KOPT-K1 (cell line): Measurements from ENCODE around the gene ASTN2.

ENCODE experiments used
- H3K27ac ChIP-seq: fragments of 200-600 bp; sonication (generic); 2 replicates; pipeline ENCODE4 v1.5.1; 2016; ENCODE audit warnings: antibody characterized with exemption, mild to moderate bottlenecking, low read depth, low read length; ENCODE audit not compliant: poor library complexity, severe bottlenecking
- H3K36me3 ChIP-seq: fragments of 200-600 bp; sonication (generic); 2 replicates; pipeline ENCODE4 v1.5.1; 2017; ENCODE audit warnings: antibody characterized with exemption, mild to moderate bottlenecking, low read length, moderate library complexity; ENCODE audit not compliant: insufficient read depth
- H3K9me3 ChIP-seq: fragments of 200-600 bp; sonication (generic); 2 replicates; pipeline ENCODE4 v1.5.1; 2017; ENCODE audit warnings: antibody characterized with exemption, low read length, mild to moderate bottlenecking; ENCODE audit not compliant: insufficient read depth, poor library complexity, severe bottlenecking

ASTN2 gene

DNA sequence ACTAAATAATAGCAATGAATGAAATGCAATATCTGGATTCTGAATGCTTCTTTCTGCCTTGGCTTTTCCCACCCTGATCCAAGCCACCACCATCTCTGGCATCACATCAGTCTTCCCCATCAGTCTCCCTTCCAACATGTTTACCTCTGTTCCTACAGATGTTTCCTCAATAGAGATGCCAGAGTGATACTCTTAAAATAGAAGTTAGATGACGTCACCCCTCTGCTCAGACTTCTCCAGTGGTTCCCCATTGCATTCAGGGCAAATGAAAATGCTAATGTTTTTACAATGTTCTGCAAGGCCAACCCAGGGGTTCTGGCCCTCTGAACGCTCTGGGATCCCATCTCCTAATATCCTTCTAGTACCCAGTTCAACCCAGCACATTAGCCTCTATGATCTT, 422.0 kb downstream of the ASTN2 start:
- H3K27ac ChIP-seq = no peak overlapping the region
- no peaks in the 10 kb centered on the region for H3K36me3 ChIP-seq
- H3K9me3 ChIP-seq = no peaks in the 10 kb centered on the region

DNA sequence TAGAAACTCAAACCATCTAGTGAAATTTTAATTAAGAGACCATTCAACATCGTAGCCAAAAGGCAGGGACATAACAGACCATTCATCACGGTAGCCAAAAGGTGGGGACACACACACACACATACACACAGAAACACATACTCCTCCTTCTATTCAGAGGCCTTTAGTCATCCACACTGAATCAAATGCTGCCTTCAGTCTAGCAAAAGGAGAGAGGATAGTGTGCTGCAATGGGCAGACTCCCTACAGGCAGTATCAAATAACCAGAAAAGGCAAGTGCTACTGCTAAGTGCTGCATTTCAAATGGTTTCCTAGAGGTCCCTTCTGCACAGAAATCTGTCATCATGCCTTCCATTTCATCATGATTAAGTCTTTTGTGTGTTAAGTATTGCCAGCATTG, 423.8 kb downstream of the ASTN2 start:
- Histone ChIP-seq H3K9me3 (no peaks in the 10 kb centered on the region), H3K27ac (no peak overlapping the region), H3K36me3 (no peaks in the 10 kb centered on the region)

DNA sequence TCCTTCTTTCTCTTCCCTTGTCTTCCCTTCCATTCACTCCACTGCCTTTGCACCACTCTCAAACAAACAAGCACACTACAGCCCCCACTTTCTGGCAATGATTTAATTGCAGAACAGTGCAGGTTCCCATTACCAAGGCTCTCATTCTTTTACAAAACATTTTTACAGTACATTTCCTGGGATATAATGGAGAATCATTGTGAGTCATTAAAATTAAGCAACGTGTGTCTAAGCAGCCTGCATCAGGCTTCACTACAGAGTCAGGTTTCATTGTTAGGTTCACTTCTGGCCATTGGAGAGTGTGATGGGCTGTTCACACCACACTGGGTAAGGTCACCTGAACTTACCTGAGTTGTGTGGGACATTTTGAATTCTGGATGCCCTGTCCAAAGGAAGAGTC, 424.3 kb downstream of the ASTN2 start:
- Histone ChIP-seq H3K9me3 (no peaks in the 10 kb centered on the region), H3K27ac (no peak overlapping the region), H3K36me3 (no peaks in the 10 kb centered on the region)

DNA sequence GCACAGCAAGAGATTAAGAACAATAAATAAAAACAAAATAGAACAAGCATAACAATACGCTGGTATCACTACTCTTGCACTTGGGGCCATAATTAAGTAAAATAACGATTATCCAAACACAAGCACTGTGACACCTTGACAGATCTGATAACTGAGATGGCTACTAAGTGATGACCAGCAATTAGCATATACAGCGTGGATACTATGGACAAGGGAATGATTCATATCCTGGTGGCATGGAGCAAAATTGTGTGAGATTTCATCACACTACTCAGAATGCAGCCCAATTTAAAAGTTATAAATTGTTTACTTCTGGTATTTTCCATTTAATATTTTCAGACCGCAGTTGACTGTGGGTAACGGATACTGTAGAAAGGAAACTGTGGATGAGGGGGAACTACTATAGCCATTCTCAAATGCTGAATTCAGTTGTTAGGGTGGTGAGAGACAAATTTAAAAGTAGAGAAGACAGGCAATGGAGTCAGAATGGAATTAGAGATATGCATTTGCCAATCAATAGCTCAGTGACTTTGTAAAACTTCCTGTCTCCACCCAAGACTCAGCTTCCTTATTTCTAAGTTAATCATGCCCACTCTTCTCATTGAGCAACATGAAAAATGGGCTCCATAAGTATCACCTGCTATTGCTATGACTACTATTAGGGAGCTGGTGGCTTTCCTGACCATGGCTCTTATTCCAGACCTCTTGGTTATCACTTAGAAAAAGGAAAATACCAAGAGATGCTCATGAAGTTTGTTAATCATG, 427.0 kb downstream of the ASTN2 start:
- Histone ChIP-seq H3K27ac (no peak overlapping the region), H3K36me3 (no peaks in the 10 kb centered on the region), H3K9me3 (no peaks in the 10 kb centered on the region)

DNA sequence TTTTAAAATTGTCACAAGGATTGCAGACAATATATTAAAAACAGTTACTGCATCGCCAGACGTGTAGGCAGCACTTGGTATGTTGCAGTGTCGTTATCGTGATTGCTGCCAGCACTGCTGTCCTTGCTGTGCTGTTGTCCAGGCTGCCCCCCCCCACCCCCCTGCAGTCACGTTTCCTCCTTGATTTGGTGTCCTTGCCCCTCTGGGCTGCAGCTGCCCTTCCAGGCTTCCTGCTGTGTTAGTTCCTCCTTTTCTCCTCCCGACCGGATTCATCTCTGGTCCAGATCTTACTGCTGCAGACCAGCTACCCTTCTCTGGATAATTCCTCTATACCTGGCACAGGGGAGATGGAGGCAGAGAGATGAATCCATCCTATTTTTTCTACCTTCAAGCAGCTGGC, 428.8 kb downstream of the ASTN2 start:
- Histone ChIP-seq H3K36me3 (no peaks in the 10 kb centered on the region), H3K9me3 (no peaks in the 10 kb centered on the region), H3K27ac (no peak overlapping the region)

DNA sequence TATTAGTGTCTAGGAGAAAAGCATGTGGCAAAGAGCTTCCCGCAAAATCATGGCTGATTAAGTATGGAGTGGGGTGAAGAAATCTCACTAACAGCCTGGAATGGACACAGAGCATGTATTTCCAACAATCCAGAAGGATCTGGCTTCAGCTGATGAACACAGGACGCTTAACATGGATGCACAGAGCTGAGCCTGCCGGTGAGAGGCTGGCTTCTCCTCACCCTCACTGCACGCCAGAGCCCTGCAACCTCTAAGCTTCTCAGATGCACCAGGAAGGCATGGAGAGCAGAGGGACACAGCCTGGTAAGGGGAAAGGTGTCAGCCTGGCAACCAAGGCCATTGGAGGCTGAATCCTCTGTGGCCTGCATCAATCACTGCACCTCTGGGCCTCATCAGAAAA, 429.3 kb downstream of the ASTN2 start:
- H3K36me3 ChIP-seq = no peaks in the 10 kb centered on the region
- H3K9me3 ChIP-seq = no peaks in the 10 kb centered on the region
- H3K27ac ChIP-seq = no peak overlapping the region

DNA sequence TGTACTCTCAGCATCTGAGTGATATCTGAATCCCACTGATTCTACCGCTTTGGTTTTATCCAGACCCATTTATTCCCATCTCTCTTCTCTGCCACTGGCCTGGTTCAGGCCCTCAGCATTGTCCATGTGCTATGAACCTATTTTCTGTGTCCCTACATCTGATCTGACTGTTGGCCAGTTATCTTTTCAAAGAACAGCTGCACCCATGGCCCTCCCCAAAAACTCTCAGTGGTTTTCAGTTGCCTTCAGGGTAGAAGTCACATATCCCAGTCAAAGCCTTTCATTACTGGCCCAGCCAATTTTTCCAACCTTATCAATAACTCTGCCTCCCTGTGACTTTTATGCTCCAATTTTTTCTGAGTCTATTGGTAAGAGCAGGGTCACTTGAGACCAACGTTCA, 430.7 kb downstream of the ASTN2 start:
- Histone ChIP-seq H3K36me3 (no peaks in the 10 kb centered on the region), H3K9me3 (no peaks in the 10 kb centered on the region), H3K27ac (no peak overlapping the region)

DNA sequence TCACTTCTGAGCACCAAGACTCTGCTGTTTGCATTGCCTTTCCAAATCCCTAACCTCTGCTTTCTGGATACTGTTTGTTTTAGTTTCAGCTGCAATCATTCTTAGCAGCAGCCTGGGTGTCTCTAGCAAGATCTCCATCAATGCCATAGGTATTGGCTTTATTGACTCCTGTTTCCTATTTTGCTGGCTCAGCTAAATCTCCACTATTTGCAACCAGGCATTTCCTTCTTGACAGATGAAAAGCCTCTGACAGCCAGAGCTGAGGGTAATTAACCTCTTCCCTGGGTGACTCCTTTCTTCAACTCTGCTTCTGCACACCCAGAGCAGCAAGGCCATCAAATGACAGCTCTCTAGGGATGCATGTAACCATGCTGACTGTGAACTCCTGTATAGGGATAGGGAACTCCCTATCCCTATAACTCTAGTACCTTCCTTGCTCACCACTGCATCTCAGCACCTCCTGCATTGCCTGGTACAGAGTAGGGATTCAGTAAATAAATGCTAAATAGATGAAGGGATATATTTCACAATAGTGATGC, 434.2 kb downstream of the ASTN2 start:
- H3K36me3 ChIP-seq = no peaks in the 10 kb centered on the region
- no peaks in the 10 kb centered on the region for H3K9me3 ChIP-seq
- no peak overlapping the region for H3K27ac ChIP-seq

DNA sequence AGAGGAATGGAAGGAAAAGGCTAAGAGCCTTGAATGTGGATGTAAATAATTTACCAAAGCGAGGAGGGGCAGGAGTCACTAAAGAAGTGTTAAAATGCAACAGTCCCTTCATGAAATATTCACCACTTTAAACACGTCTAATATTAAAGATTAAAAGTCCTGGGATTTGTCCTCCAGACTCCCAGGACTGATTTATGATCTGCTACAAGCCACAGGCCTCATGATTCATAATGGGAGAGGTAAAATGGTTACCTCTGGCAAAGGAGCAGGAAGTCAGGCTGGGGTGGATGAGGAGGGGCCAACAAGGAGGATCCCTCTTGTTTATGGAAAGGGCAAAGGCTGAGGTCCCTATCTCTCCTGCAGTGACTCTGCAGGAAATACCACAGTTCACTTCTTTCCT, 435.4 kb downstream of the ASTN2 start:
- Histone ChIP-seq H3K9me3 (no peaks in the 10 kb centered on the region), H3K36me3 (no peaks in the 10 kb centered on the region), H3K27ac (no peak overlapping the region)

DNA sequence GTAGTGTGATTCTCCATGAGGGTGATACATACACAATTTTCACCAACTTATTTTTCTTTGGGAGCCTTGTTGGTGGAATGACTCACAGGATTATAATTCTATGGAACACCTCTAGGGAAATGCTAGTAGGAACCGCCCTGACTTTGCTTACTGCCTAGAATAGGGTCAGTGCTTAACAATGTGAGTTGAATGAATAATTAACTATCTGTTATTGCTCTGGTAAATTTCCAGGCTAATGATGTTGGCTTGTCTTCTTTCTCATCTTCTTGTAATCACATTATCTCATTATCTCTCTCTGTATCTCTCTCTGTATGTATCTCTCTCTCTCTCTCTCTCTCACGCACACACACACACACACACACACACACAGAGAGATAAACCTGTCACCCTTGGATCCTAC, 436.7 kb downstream of the ASTN2 start:
- H3K9me3 ChIP-seq = no peaks in the 10 kb centered on the region
- no peak overlapping the region for H3K27ac ChIP-seq
- no peaks in the 10 kb centered on the region for H3K36me3 ChIP-seq

DNA sequence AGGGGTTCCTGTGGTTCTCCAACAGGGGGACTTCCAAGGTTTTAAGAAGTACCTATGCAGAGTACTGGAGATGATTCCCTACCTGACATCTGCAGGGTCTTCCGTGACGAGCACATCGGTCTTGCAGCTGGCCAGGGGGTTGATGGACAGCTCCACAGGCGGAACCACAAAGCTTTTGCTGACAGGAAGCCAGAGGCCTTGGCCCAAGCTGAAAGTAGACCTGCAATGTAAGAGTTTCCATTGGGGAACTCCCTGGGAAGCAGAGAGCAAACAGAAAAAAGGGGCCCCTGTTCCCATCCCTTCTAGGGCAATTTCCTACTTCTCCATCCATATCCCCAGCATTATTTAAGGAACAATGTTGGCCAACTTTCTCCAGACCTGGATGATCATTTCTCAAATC, 439.7 kb downstream of the ASTN2 start:
- H3K27ac ChIP-seq = no peak overlapping the region
- H3K36me3 ChIP-seq = no peaks in the 10 kb centered on the region

DNA sequence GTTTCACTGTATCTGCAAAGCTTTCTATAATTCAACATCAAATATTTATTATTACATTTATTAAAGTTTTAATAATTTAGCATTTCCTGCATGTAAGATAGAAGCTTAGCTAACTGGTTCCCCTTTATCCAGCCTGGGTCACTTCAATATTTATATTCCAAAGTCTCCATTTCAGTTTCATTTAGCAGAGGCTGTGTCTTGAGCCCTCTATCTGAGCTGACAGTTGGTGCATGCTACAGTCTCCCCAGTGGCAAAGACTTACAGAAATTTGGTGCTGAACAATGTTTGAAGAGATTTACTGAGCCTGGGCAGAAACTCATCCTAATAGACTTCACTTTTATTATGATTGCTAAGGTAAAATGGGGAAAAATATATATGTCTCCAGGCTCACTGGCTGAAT, 448.7 kb downstream of the ASTN2 start:
- Histone ChIP-seq H3K9me3 (no peaks in the 10 kb centered on the region), H3K36me3 (no peaks in the 10 kb centered on the region), H3K27ac (no peak overlapping the region)

More for the DNA sequence above, 439.7 kb downstream of the ASTN2 start:
- no peaks in the 10 kb centered on the region for H3K9me3 ChIP-seq

DNA sequence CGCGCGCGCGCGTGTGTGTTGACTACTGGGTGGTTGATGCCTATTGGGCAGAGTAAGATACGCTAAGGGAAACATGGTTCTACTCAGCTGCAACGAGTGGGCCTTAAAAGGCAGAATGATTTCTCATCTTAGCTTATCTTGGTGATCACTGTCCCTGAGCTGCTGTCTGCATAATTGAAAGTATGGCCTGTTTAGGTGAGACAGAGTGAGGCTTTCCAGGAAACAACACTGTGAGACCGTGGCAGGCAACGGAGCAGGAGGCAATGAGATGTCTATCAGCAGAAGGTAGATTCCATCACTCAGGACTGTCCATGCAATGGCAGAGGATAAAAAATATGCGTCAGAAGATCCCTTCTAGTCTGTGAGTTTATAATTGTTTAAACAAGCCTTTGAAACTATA, 450.6 kb downstream of the ASTN2 start:
- H3K36me3 ChIP-seq = no peaks in the 10 kb centered on the region
- no peaks in the 10 kb centered on the region for H3K9me3 ChIP-seq
- no peak overlapping the region for H3K27ac ChIP-seq

DNA sequence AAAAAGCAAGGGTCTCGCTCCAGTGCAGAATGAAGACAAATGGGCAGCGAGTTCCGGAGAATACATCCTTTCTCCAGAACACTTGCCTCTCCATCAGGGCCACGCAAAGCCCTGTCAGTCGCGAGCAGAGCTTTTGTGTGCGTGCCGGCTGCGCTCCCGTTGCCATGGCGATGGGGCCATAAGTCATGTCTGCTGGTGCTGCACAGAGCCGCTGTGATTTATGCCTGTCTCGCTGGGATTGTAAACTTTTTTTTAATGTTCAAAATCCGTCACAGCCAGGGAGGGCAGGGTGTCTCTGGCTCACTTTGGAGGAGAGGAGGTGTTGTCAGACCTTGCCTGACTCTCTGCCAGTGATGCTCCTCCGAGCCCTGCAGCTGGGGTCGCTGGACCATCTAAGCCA, 455.0 kb downstream of the ASTN2 start:
- Histone ChIP-seq H3K36me3 (no peaks in the 10 kb centered on the region), H3K9me3 (no peaks in the 10 kb centered on the region), H3K27ac (no peak overlapping the region)

DNA sequence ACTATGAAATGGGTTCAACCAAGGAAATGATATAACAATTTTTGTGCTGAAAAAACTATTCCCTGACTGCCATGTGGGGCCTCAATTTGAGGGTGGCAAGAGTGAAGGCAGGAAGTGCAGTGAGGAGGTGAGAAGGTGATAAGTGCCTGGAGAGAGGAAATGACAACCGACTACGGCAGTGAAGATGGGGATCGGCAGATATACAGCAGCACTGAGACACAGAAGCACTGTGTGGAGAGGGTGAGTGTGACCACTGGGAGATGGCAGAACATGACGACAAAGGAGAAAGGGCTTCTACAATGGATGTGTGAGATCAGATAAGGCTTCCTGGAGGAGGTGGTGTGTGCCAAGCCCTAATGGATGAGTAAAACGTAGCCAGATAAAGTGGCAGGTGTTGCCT, 456.0 kb downstream of the ASTN2 start:
- Histone ChIP-seq H3K27ac (no peak overlapping the region), H3K9me3 (no peaks in the 10 kb centered on the region), H3K36me3 (no peaks in the 10 kb centered on the region)

DNA sequence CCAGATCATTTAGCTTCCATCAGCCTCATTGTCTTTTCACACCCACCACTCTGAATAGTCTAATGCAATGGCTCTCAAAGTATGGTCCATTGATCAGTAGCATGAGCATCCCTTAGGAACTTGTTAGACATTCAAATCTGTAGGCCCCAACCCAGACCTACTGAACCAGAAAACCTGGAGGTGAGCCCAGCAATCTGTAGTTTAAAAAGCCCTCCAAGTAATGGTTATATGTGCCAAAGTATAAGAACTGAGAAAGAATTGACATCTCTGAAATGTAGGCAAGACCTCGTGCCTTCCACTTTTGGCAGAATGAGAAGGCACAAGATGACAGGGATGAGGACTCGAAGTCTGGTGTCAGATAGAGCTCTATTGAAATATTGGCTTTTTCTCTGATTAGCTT, 460.1 kb downstream of the ASTN2 start:
- no peak overlapping the region for H3K27ac ChIP-seq
- H3K9me3 ChIP-seq = no peaks in the 10 kb centered on the region
- H3K36me3 ChIP-seq = no peaks in the 10 kb centered on the region
